SH-SY5Y (cell line): ENCODE data around the gene PIP4K2B.

Experiments
- GATA2 ChIP-seq: IDR thresholded peaks from 2 replicates; pipeline ENCODE4 v1.6.1; 2011; ENCODE audit warnings: mild to moderate bottlenecking, low read depth, low read length
- GATA3 ChIP-seq: IDR thresholded peaks from 2 replicates; pipeline ENCODE4 v1.6.1; 2011; ENCODE audit warnings: low read depth, mild to moderate bottlenecking, low read length, moderate library complexity

- no peak for TF ChIP-seq GATA3
- no peak for TF ChIP-seq GATA2
Measured at GRCh38 chr17:38749223-38750043, 49.9 kb downstream of the PIP4K2B start.
